ENCODE data around the gene ETS1. TPM values are rescaled to one million over a fixed set of nuclear protein-coding genes. Genes with fewer than 3 reads are reported as not detected.

The ETS1 gene
- total and polyA plus RNA-seq, 12 donors, result 9.6 to 61.7 (median 43.1) TPM

DNA sequence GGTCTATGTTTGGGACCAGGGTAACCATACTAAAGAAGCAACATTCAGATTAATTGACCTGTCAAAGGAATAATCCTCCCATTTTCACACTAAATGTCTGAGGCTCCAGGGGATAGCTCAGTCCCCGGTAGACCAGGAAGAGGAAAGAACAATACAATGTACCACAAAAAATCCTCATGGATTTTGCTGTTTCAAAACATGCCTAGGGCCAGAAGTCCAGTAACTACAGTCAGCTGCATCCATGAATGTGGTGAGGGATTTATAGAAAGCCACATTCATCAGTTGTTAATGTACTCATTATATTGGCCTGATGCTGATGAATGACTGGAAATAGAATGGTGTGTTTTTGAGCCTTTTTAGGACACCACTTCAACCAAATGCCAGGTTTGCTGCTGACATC is 6.9 kb upstream of the ETS1 start:
- Histone ChIP-seq H3K27ac (no peak overlapping the region), H3K4me3 (no peak overlapping the region), H3K4me1 (replicated peaks in 1 of 2) (no peaks in the 10 kb centered on the region), H3K27me3 (no peaks in the 10 kb centered on the region), H3K36me3 (replicated peaks in 1 of 2) (no peaks in the 10 kb centered on the region), H3K9me3 (replicated peaks in 1 of 3) (no peaks in the 10 kb centered on the region)
- intact Hi-C loops (cut with DNase I), result no loop called here
- TF ChIP-seq POLR2A (IDR thresholded peaks at IDR 0.05), result no peak
- TF ChIP-seq, protein P1, sequence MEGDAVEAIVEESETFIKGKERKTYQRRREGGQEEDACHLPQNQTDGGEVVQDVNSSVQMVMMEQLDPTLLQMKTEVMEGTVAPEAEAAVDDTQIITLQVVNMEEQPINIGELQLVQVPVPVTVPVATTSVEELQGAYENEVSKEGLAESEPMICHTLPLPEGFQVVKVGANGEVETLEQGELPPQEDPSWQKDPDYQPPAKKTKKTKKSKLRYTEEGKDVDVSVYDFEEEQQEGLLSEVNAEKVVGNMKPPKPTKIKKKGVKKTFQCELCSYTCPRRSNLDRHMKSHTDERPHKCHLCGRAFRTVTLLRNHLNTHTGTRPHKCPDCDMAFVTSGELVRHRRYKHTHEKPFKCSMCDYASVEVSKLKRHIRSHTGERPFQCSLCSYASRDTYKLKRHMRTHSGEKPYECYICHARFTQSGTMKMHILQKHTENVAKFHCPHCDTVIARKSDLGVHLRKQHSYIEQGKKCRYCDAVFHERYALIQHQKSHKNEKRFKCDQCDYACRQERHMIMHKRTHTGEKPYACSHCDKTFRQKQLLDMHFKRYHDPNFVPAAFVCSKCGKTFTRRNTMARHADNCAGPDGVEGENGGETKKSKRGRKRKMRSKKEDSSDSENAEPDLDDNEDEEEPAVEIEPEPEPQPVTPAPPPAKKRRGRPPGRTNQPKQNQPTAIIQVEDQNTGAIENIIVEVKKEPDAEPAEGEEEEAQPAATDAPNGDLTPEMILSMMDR (IDR thresholded peaks at IDR 0.05), result no peak
- DNase-seq, result no peak
- WGBS, 4 donors, result 72 to 79% (median 75%) methylated on average over 1 of the region's 1 CpG

DNA sequence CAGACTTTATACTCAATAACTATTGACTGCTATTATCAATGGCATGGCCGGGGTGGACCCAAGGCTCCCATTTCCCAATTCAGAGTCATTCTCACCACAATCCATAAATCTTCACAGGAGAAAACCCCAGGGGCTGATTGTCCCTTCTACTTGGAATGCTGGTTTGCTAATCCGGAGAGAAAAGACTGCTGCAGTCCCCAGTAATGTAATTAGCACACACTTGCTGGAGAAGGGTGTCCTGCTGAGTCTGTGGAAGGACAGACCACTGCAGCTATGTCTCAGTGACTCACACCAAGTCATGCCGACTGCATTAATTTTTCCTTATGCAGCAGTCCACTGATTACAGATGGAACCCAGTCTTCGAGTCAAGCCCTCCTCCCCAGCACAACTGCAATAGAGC is 5.9 kb upstream of the ETS1 start:
- H3K36me3 ChIP-seq (replicated peaks in 1 of 2), result no peaks in the 10 kb centered on the region
- no peak overlapping the region for H3K27ac ChIP-seq
- intact Hi-C loops (cut with DNase I), result no loop called here
- WGBS, 4 donors, result 57 to 76% (median 59%) methylated on average over 4 of the region's 4 CpGs
- H3K4me3 ChIP-seq, result no peak overlapping the region
- no peaks in the 10 kb centered on the region for H3K4me1 ChIP-seq (replicated peaks in 1 of 2)
- H3K27me3 ChIP-seq, result no peaks in the 10 kb centered on the region
- TF ChIP-seq POLR2A (IDR thresholded peaks at IDR 0.05), result no peak
- TF ChIP-seq, protein P1 (IDR thresholded peaks at IDR 0.05), result no peak
- H3K9me3 ChIP-seq (replicated peaks in 1 of 3), result no peaks in the 10 kb centered on the region
- no peak for DNase-seq

DNA sequence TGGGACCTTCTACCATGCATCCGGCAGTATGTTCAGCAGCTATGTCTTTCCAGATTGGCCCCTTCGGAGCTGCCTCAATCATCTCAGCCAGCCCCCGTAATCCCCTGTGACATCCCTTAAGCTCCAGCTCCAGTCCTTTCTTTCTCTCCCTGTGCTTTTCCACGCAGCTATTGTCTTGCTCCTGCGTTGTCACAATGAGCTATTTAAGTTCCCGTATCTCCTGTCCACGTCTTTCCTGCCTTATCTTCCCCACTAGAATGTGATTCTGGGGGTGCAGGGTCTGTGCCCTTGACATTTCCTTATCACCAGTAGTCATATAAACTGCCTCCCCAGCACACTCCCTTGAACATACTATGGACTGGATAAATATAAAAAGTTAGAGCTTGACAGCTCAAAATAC is 5.1 kb upstream of the ETS1 start:
- no peaks in the 10 kb centered on the region for H3K9me3 ChIP-seq (replicated peaks in 1 of 3)
- 44 to 56% (median 49%) methylated on average over 7 of the region's 7 CpGs for WGBS, 4 donors

DNA sequence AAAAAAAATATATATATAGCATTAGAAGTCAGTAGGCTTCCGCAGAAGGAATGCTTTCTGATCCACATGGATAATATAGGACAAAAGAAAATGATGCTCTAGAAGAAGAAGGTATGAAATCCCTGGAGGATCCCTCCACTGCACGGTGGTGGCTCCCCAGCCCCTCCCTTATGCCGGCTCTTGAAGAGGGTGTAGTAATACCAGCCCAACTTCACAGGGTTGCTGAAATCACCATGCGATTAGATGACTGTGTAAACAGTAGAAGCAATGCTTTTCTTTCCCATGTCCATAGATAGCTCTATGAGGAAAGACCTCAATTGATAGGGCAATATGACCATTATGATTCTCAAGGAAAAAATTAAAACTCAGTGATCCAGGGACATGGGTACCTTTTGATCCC is 3.2 kb upstream of the ETS1 start:
- H3K4me3 ChIP-seq, result no peak overlapping the region
- intact Hi-C loops (cut with DNase I), result no loop called here
- no peaks in the 10 kb centered on the region for H3K36me3 ChIP-seq (replicated peaks in 1 of 2)
- WGBS, 4 donors, result 73 to 82% (median 77%) methylated on average over 4 of the region's 4 CpGs
- no peak for DNase-seq
- H3K27ac ChIP-seq, result no peak overlapping the region
- TF ChIP-seq POLR2A (IDR thresholded peaks at IDR 0.05), result no peak
- TF ChIP-seq, protein P1 (IDR thresholded peaks at IDR 0.05), result no peak
- H3K9me3 ChIP-seq (replicated peaks in 1 of 3), result no peaks in the 10 kb centered on the region
- no peaks in the 10 kb centered on the region for H3K4me1 ChIP-seq (replicated peaks in 1 of 2)
- H3K27me3 ChIP-seq, result no peaks in the 10 kb centered on the region

More for the DNA sequence above, 5.1 kb upstream of the ETS1 start:
- TF ChIP-seq, protein P1 (IDR thresholded peaks at IDR 0.05), result no peak
- TF ChIP-seq POLR2A (IDR thresholded peaks at IDR 0.05), result no peak
- Histone ChIP-seq H3K27me3 (no peaks in the 10 kb centered on the region), H3K36me3 (replicated peaks in 1 of 2) (no peaks in the 10 kb centered on the region), H3K4me3 (no peak overlapping the region), H3K4me1 (replicated peaks in 1 of 2) (no peaks in the 10 kb centered on the region), H3K27ac (no peak overlapping the region)
- intact Hi-C loops (cut with DNase I), result no loop called here
- no peak for DNase-seq

All from adrenal gland (tissue), 12 donors.